K562 (cell line): ENCODE data around the gene UBE2S. TPM values are rescaled to one million over a fixed set of nuclear protein-coding genes. Genes with fewer than 3 reads are reported as not detected.

Experiments used
- ATF7 ChIP-seq: fragments of 450-650 bp; IDR thresholded peaks from 2 replicates; pipeline ENCODE4 v1.7.1; 2014; ENCODE audit warnings: mild to moderate bottlenecking, moderate library complexity
- CHD4 ChIP-seq: fragments of 200-600 bp; sonication (generic); IDR thresholded peaks from 3 replicates; pipeline ENCODE4 v1.6.1; 2012; ENCODE audit warnings: low read depth, mild to moderate bottlenecking, mixed read lengths, low read length, inconsistent platforms; ENCODE audit not compliant: insufficient read depth, insufficient replicate concordance, poor library complexity, severe bottlenecking
- DLX4 ChIP-seq: fragments of 250-450 bp; sonication (Bioruptor Pico); IDR thresholded peaks from 2 replicates; pipeline ENCODE4 v1.6.1; 2021; ENCODE audit warnings: mild to moderate bottlenecking
- FIP1L1 ChIP-seq: fragments of 200-400 bp; formaldehyde crosslinking; IDR thresholded peaks from 2 replicates; pipeline ENCODE4 v1.6.1; 2018; ENCODE audit warnings: mild to moderate bottlenecking, low read depth, low read length; ENCODE audit not compliant: poor library complexity, severe bottlenecking
- FOXJ3 ChIP-seq: sonication (generic); formaldehyde crosslinking; IDR thresholded peaks from 2 replicates; pipeline ENCODE4 v1.4.0; 2020; ENCODE audit warnings: mild to moderate bottlenecking, missing genetic modification reagents
- HDAC1 ChIP-seq, 2 experiments: fragments of 450-650 bp; IDR thresholded peaks; 2 replicates each; pipeline ENCODE4 v1.6.1; 2016 to 2017; ENCODE audit warnings: inconsistent platforms in 1 of 2, mild to moderate bottlenecking in 1 of 2, moderate library complexity in 1 of 2
- HEY1 ChIP-seq: fragments of 250-450 bp; sonication (Bioruptor Pico); IDR thresholded peaks from 2 replicates; pipeline ENCODE4 v1.5.0; 2020; ENCODE audit warnings: mild to moderate bottlenecking, moderate library complexity, borderline replicate concordance
- LCOR ChIP-seq: sonication (generic); formaldehyde crosslinking; IDR thresholded peaks from 2 replicates; pipeline ENCODE4 v1.8.0; 2022; ENCODE audit warnings: mild to moderate bottlenecking, missing genetic modification reagents
- MED1 ChIP-seq: sonication (generic); formaldehyde crosslinking; IDR thresholded peaks from 2 replicates; pipeline ENCODE4 v1.8.1; 2023; ENCODE audit warnings: missing genetic modification reagents, borderline replicate concordance
- MEF2D ChIP-seq: conservative IDR thresholded peaks from 2 replicates; pipeline ENCODE4 v1.6.1; 2016; ENCODE audit warnings: low read depth, missing genetic modification characterization, missing compliant biosample characterization
- MIER1 ChIP-seq: fragments of 450-650 bp; IDR thresholded peaks from 2 replicates; pipeline ENCODE4 v1.6.1; 2016; ENCODE audit warnings: antibody characterized with exemption, mild to moderate bottlenecking, low read depth
- PKNOX1 ChIP-seq: fragments of 450-650 bp; IDR thresholded peaks from 2 replicates; pipeline ENCODE4 v1.6.1; 2016
- RB1 ChIP-seq: fragments of 450-650 bp; IDR thresholded peaks from 2 replicates; pipeline ENCODE4 v1.6.1; 2017; ENCODE audit warnings: low read depth, mild to moderate bottlenecking
- STAG1 ChIP-seq: sonication (generic); formaldehyde crosslinking; IDR thresholded peaks from 2 replicates; pipeline ENCODE4 v1.5.0; 2020; ENCODE audit warnings: missing genetic modification reagents, borderline replicate concordance
- TEAD2 ChIP-seq: fragments of 450-650 bp; IDR thresholded peaks from 2 replicates; pipeline ENCODE4 v1.6.1; 2016; ENCODE audit warnings: missing genetic modification characterization, control low read depth, missing compliant biosample characterization
- ZBTB7A ChIP-seq: IDR thresholded peaks from 2 replicates; pipeline ENCODE4 v1.6.1; 2011; ENCODE audit warnings: low read depth, mild to moderate bottlenecking, low read length, moderate library complexity, borderline replicate concordance; ENCODE audit not compliant: control insufficient read depth
- ZKSCAN3 ChIP-seq: fragments of 250-450 bp; sonication (Bioruptor Pico); IDR thresholded peaks from 2 replicates; pipeline ENCODE4 v1.4.0; 2020
- ZNF740 ChIP-seq, 3 experiments: fragments of 200-800 bp in 1 of 3; sonication (Bioruptor generic) in 1 of 3; sonication (generic) in 1 of 3; formaldehyde crosslinking in 1 of 3; IDR thresholded peaks; 2 replicates each; pipeline versions ENCODE4 v1.6.1 to v1.8.0; 2016 to 2022; ENCODE audit warnings: mild to moderate bottlenecking in 2 of 3, missing compliant biosample characterization in 2 of 3, missing genetic modification characterization in 2 of 3, missing genetic modification reagents in 1 of 3
- ZZZ3 ChIP-seq: fragments of 450-650 bp; IDR thresholded peaks from 2 replicates; pipeline ENCODE4 v1.6.1; 2016; ENCODE audit warnings: antibody characterized with exemption, mild to moderate bottlenecking, moderate library complexity
- polyA plus RNA-seq, 8 experiments: library from polyadenylated mRNA; depleted of rRNA in 4 of 8; stranded (reverse) in 5 of 8; unstranded in 3 of 8; fragments of >200 nt; fragmentation: Nextera tagmentation in 2 of 8; fragmentation: Illumina TruSeq in 1 of 8; extraction: Ambion mirVana in 2 of 8; extraction: Trizol in 1 of 8; gene quantifications; 2 replicates each; pipeline versions ENCODE4 v1.2.1 to v1.2.3, GENCODE V29; 2011 to 2014; ENCODE audit warnings: inconsistent platforms in 1 of 8, missing spikeins in 1 of 8
- total RNA-seq, 7 experiments: library from RNA; depleted of rRNA in 6 of 7; stranded (reverse); fragments of >200 nt in 6 of 7; fragmentation: Illumina TruSeq in 2 of 7; extraction: Trizol in 2 of 7; gene quantifications; 2 replicates each; pipeline versions ENCODE4 v1.2.1 to v1.2.3, GENCODE V29; 2011 to 2021; ENCODE audit warnings: low replicate concordance in 1 of 7
- TF ChIP-seq, protein P1 (sequence below): sonication (generic); formaldehyde crosslinking; IDR thresholded peaks from 2 replicates; pipeline ENCODE4 v1.8.0; 2022; ENCODE audit warnings: missing genetic modification reagents, mild to moderate bottlenecking, borderline replicate concordance
- TF ChIP-seq, protein P2 (sequence below): sonication (generic); formaldehyde crosslinking; IDR thresholded peaks from 2 replicates; pipeline ENCODE4 v1.8.0; 2022; ENCODE audit warnings: mild to moderate bottlenecking, low read depth, missing genetic modification reagents

Gene UBE2S
- total and polyA plus RNA-seq, 9 of the 15 experiments (the other 6 are each of a cell fraction or from before 2014, with no cell fraction given), result 1.5 to 1,305 (median 157) TPM

DNA sequence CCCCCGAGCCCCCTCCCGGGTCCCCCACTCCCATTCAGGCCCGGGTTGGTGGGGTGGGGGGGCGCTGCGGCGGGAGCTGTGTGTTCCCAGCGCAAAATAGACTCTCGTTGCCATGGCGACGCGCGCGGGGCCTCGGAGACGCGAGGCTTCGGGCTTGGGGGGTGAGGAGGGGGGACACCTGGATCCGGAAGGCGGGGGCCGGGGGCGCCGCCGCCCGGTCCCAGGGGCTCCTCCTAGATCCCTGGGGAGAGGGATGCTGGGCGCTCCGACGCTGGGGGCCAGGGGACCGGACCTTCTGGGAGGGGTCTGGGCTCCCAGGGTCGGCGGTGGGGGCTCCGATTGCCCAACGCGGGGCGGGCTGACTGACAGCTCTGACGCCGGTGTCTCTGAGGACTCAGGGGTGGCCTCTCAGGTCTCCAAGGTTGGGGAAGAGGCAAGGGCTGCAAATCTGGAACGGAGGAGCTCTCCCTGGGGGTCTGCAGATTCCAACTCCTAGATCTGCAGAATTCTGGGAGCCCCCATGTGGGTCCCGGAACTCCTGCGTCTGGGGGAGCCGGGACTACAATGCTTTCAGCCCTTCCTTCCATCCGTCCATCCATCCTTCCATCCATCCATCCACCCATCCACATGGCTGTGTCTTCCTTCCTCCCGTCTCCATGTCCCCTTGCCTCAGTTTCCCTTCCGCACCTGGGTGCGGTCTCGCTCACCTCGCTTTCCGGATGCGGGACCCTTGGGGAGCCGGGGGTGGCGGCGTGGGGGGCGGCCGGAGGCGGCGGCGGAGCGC, 44.6 kb upstream of the UBE2S start (continued):
- TF ChIP-seq, protein P1, sequence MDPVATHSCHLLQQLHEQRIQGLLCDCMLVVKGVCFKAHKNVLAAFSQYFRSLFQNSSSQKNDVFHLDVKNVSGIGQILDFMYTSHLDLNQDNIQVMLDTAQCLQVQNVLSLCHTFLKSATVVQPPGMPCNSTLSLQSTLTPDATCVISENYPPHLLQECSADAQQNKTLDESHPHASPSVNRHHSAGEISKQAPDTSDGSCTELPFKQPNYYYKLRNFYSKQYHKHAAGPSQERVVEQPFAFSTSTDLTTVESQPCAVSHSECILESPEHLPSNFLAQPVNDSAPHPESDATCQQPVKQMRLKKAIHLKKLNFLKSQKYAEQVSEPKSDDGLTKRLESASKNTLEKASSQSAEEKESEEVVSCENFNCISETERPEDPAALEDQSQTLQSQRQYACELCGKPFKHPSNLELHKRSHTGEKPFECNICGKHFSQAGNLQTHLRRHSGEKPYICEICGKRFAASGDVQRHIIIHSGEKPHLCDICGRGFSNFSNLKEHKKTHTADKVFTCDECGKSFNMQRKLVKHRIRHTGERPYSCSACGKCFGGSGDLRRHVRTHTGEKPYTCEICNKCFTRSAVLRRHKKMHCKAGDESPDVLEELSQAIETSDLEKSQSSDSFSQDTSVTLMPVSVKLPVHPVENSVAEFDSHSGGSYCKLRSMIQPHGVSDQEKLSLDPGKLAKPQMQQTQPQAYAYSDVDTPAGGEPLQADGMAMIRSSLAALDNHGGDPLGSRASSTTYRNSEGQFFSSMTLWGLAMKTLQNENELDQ (CRISPR knock-in tag), result no peak
- peak; percentile 49 for TF ChIP-seq FIP1L1
- TF ChIP-seq, protein P2, sequence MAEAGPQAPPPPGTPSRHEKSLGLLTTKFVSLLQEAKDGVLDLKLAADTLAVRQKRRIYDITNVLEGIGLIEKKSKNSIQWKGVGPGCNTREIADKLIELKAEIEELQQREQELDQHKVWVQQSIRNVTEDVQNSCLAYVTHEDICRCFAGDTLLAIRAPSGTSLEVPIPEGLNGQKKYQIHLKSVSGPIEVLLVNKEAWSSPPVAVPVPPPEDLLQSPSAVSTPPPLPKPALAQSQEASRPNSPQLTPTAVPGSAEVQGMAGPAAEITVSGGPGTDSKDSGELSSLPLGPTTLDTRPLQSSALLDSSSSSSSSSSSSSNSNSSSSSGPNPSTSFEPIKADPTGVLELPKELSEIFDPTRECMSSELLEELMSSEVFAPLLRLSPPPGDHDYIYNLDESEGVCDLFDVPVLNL (CRISPR knock-in tag), result no peak
- no peak for TF ChIP-seq ZKSCAN3 (CRISPR knock-in tag)
- TF ChIP-seq HEY1 (CRISPR knock-in tag), result no peak
- TF ChIP-seq CHD4, result no peak
- TF ChIP-seq HDAC1 (IDR thresholded peaks at IDR 0.05), result peak in 1 of 2 experiments; percentile 45; a peak in 1 of 4 replicates
- no peak for TF ChIP-seq DLX4 (CRISPR knock-in tag)
- no peak for TF ChIP-seq TEAD2 (tag)
- TF ChIP-seq MIER1, result no peak
- no peak for TF ChIP-seq STAG1 (CRISPR knock-in tag)
- TF ChIP-seq ZBTB7A, result peak; percentile 85
- no peak for TF ChIP-seq ZZZ3
- TF ChIP-seq ZNF740 (CRISPR knock-in tag; IDR thresholded peaks at IDR 0.05), result peak; percentile 76; the same call in 1 of the 2 replicates
- peak in 1 of 2 experiments; percentile 57; a peak in 1 of 4 replicates for TF ChIP-seq ZNF740 (tag; IDR thresholded peaks at IDR 0.05)
- TF ChIP-seq LCOR (CRISPR knock-in tag), result no peak
- TF ChIP-seq FOXJ3 (CRISPR knock-in tag), result no peak
- peak; percentile 74 for TF ChIP-seq PKNOX1
- TF ChIP-seq MEF2D (tag), result no peak
- no peak for TF ChIP-seq RB1
- TF ChIP-seq ATF7, result no peak
- no peak for TF ChIP-seq MED1
